ENCODE results near the gene TSR3.

DNA sequence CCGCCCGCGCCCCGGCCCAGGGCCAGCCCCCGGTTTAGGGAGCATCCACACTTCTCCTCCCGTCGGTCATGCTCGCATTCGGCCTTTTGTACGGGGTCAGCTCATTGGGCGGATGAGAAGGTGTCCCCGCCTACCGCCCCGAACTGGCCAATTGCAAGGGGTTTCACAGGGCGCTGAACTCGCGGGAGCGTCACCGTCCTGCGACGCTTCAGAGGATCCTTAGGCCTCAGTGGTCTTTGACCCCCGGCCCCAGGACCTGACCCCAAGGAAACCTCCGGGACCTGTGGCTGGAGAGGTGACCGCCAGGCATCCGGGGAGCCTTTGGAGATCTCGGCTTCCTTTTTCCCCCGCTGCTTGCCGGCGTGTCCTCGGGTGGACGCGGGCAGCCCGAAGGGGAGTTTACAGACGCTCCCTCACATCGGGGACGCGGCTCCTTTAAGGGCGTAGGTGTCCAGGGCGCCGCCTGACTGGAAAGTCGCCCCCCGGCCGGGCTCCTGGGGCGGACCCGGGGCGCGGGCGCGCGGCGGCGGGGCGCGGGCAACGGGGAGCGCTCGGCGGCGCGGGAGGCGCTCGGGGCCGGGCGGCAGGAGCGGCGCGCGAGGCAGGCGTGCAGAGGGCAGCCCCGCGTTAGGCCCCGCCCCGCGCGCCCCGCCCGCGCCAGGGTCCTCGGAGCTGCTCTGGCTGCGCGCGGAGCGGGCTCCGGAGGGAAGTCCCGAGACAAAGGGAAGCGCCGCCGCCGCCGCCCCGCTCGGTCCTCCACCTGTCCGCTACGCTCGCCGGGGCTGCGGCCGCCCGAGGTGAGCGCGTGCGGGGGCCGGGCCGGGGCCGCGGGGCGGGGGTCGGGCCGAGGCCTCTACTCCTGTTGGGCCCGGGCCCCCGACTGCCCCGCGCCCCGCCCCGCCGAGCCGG lies 42.4 kb downstream of the TSR3 start, which contains the start of gene UBE2I:
- TF ChIP-seq POLR2A (IDR thresholded peaks at IDR 0.05), result peak; percentile 59
- TF ChIP-seq, protein P1, sequence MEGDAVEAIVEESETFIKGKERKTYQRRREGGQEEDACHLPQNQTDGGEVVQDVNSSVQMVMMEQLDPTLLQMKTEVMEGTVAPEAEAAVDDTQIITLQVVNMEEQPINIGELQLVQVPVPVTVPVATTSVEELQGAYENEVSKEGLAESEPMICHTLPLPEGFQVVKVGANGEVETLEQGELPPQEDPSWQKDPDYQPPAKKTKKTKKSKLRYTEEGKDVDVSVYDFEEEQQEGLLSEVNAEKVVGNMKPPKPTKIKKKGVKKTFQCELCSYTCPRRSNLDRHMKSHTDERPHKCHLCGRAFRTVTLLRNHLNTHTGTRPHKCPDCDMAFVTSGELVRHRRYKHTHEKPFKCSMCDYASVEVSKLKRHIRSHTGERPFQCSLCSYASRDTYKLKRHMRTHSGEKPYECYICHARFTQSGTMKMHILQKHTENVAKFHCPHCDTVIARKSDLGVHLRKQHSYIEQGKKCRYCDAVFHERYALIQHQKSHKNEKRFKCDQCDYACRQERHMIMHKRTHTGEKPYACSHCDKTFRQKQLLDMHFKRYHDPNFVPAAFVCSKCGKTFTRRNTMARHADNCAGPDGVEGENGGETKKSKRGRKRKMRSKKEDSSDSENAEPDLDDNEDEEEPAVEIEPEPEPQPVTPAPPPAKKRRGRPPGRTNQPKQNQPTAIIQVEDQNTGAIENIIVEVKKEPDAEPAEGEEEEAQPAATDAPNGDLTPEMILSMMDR (IDR thresholded peaks at IDR 0.05), result no peak

All from ovary (tissue), 3 donors.